Stimulated activated CD8-positive, alpha-beta memory T cell treated with anti-CD3 and anti-CD28 coated beads, Interleukin-12 subunit alpha, Interleukin-12 subunit beta, amount 100 ng/mL, for 4 hours (primary cell): Measurements from ENCODE around the gene GLYATL1.

ENCODE experiments used
- DNase-seq: peaks from one replicate; pipeline ENCODE4 v3.0.0-alpha.2; 2020; ENCODE audit warnings: low read depth

Gene GLYATL1

GRCh38 chr11:58939277-58939676, at the start of gene GLYATL1:
Gene GLYATL1, plus strand, starts transcription at chr11:58939488. Its CDS starts 7,600 bp downstream, at chr11:58947088.
- no peak for DNase-seq

GRCh38 chr11:58893899-58894298, 45.4 kb upstream of the GLYATL1 start:
- DNase-seq: no peak

- DNase-seq: no peak
Observed at GRCh38 chr11:58898106-58898505, 41.2 kb upstream of the GLYATL1 start.

- DNase-seq: no peak
Observed at GRCh38 chr11:58900479-58901420, 38.5 kb upstream of the GLYATL1 start.

GRCh38 chr11:58902881-58903280, 36.4 kb upstream of the GLYATL1 start:
- no peak for DNase-seq

- DNase-seq: no peak
Observed at GRCh38 chr11:58905011-58905720, 34.1 kb upstream of the GLYATL1 start.

GRCh38 chr11:58905721-58906547, 33.4 kb upstream of the GLYATL1 start:
- no peak for DNase-seq

GRCh38 chr11:58907780-58908179, 31.5 kb upstream of the GLYATL1 start:
- DNase-seq: no peak

GRCh38 chr11:58912124-58912523, 27.2 kb upstream of the GLYATL1 start:
- DNase-seq: no peak

- no peak for DNase-seq
Observed at GRCh38 chr11:58913685-58914084, 25.6 kb upstream of the GLYATL1 start.

GRCh38 chr11:58914821-58915543, 24.3 kb upstream of the GLYATL1 start:
- DNase-seq: no peak

- no peak for DNase-seq
Observed at GRCh38 chr11:58916637-58917036, 22.7 kb upstream of the GLYATL1 start.

GRCh38 chr11:58917159-58917783, 22.0 kb upstream of the GLYATL1 start:
- no peak for DNase-seq

- no peak for DNase-seq
Observed at GRCh38 chr11:58919561-58919960, 19.7 kb upstream of the GLYATL1 start.

GRCh38 chr11:58919980-58920379, 19.3 kb upstream of the GLYATL1 start:
- DNase-seq: no peak

- no peak for DNase-seq
Observed at GRCh38 chr11:58921778-58922390, 17.4 kb upstream of the GLYATL1 start.

GRCh38 chr11:58922479-58922878, 16.8 kb upstream of the GLYATL1 start:
- DNase-seq: no peak

- no peak for DNase-seq
Observed at GRCh38 chr11:58923300-58923788, 15.9 kb upstream of the GLYATL1 start.

GRCh38 chr11:58924230-58924629, 15.1 kb upstream of the GLYATL1 start:
- no peak for DNase-seq

GRCh38 chr11:58926251-58926650, 13.0 kb upstream of the GLYATL1 start:
- no peak for DNase-seq
